SW 1271 (cell line): ENCODE measurements around the gene TNFRSF1B.
A peak's percentile ranks its signal among the peaks of the same experiment; 100 is the strongest.

ENCODE experiments used
- DNase-seq, 2 experiments: peaks; one replicate each; lab custom pipeline; 2025; lab: John Stamatoyannopoulos, UW

TNFRSF1B gene

GRCh38 chr1:12191242-12192032, 24.6 kb downstream of the TNFRSF1B start:
- DNase-seq, result no peak

GRCh38 chr1:12194666-12195216, 27.9 kb downstream of the TNFRSF1B start:
- DNase-seq, result no peak

GRCh38 chr1:12195416-12195815, 28.6 kb downstream of the TNFRSF1B start:
- no peak for DNase-seq

GRCh38 chr1:12196641-12197482, 30.1 kb downstream of the TNFRSF1B start:
- no peak for DNase-seq

GRCh38 chr1:12197483-12197880, 30.7 kb downstream of the TNFRSF1B start:
- no peak for DNase-seq

- DNase-seq, result no peak
These were observed 33.4 kb downstream of the TNFRSF1B start for GRCh38 chr1:12200208-12200607.

GRCh38 chr1:12201352-12202189, 34.8 kb downstream of the TNFRSF1B start:
- DNase-seq, result no peak

- no peak for DNase-seq
These were observed 35.4 kb downstream of the TNFRSF1B start for GRCh38 chr1:12202190-12202497.

- no peak for DNase-seq
These were observed 35.8 kb downstream of the TNFRSF1B start for GRCh38 chr1:12202577-12202976.

GRCh38 chr1:12203216-12204007, 36.6 kb downstream of the TNFRSF1B start:
- no peak for DNase-seq

- DNase-seq, result no peak
These were observed 37.3 kb downstream of the TNFRSF1B start for GRCh38 chr1:12204140-12204539.

GRCh38 chr1:12204754-12205658, 38.2 kb downstream of the TNFRSF1B start:
- no peak for DNase-seq

GRCh38 chr1:12206238-12206637, 39.4 kb downstream of the TNFRSF1B start:
- DNase-seq, result no peak

GRCh38 chr1:12206792-12207424, 40.1 kb downstream of the TNFRSF1B start:
- DNase-seq, result no peak

- no peak for DNase-seq
These were observed 41.5 kb downstream of the TNFRSF1B start for GRCh38 chr1:12208271-12208670.

GRCh38 chr1:12208764-12209494, 42.1 kb downstream of the TNFRSF1B start:
- DNase-seq, result peak in 1 of 2 experiments; percentile 55

- DNase-seq, result no peak
These were observed 42.7 kb downstream of the TNFRSF1B start for GRCh38 chr1:12209495-12209832.

- DNase-seq, result no peak
These were observed 48.5 kb downstream of the TNFRSF1B start for GRCh38 chr1:12215118-12215961.
